HFF-Myc (cell line): ENCODE data around the gene ATP11B.

ENCODE experiments used
- DNase-seq: peaks from one replicate; pipeline ENCODE4 v3.0.0-alpha.2; 2011; ENCODE audit warnings: low read depth; ENCODE audit errors: extremely low read depth
- H3K4me3 ChIP-seq: replicated peaks from 2 replicates; pipeline ENCODE4 v1.5.1; 2011; ENCODE audit warnings: low read depth, mild to moderate bottlenecking, control low read depth, low read length
- TF ChIP-seq, protein P1 (sequence below): IDR thresholded peaks from 2 replicates; pipeline ENCODE4 v1.5.1; 2012; ENCODE audit warnings: mild to moderate bottlenecking, low read depth, low read length, control low read depth; ENCODE audit errors: missing control alignments

Gene ATP11B

DNA sequence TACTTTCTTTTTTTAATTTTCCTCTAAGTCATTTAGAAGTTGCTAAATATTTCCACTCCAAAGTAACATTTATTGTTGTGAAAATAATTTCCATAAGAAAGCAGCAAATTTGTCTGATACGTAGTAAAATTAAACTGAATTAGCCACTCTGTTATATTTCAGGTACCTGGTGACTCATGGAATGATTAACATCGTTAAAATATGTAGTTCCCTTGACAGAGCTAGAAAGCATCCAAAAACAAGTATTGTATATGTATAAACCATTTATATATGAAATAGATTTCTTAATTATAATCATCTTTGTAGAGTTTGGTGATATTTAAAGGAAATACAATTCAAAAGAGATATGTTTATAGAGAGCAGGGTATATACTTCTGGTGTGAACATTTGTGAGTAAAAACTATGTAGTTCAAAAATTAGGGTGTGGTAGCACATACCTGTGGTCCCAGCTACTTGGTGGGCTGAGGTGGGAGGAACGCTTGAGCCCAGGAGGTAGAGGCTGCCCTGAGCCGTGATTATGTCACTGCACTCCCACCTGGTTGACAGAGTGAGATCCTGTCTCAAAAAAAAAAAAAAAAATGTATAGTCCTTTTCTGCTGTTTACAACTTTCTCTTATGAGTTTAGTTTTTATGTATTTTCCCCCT, 36.6 kb downstream of the ATP11B start:
- TF ChIP-seq, protein P1, sequence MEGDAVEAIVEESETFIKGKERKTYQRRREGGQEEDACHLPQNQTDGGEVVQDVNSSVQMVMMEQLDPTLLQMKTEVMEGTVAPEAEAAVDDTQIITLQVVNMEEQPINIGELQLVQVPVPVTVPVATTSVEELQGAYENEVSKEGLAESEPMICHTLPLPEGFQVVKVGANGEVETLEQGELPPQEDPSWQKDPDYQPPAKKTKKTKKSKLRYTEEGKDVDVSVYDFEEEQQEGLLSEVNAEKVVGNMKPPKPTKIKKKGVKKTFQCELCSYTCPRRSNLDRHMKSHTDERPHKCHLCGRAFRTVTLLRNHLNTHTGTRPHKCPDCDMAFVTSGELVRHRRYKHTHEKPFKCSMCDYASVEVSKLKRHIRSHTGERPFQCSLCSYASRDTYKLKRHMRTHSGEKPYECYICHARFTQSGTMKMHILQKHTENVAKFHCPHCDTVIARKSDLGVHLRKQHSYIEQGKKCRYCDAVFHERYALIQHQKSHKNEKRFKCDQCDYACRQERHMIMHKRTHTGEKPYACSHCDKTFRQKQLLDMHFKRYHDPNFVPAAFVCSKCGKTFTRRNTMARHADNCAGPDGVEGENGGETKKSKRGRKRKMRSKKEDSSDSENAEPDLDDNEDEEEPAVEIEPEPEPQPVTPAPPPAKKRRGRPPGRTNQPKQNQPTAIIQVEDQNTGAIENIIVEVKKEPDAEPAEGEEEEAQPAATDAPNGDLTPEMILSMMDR: no peak
- DNase-seq: no peak
- no peak overlapping the region for H3K4me3 ChIP-seq

- no peak for DNase-seq
- TF ChIP-seq, protein P1: peak; percentile 19
- H3K4me3 ChIP-seq: no peak overlapping the region
Measured at GRCh38 chr3:182837855-182838454, 44.7 kb downstream of the ATP11B start.

- TF ChIP-seq, protein P1: no peak
- DNase-seq: no peak
- H3K4me3 ChIP-seq: no peak overlapping the region
Measured at GRCh38 chr3:182843478-182843877, 50.2 kb downstream of the ATP11B start.

- no peak for DNase-seq
- TF ChIP-seq, protein P1: no peak
Measured at GRCh38 chr3:182848906-182849305, 55.6 kb downstream of the ATP11B start.

DNA sequence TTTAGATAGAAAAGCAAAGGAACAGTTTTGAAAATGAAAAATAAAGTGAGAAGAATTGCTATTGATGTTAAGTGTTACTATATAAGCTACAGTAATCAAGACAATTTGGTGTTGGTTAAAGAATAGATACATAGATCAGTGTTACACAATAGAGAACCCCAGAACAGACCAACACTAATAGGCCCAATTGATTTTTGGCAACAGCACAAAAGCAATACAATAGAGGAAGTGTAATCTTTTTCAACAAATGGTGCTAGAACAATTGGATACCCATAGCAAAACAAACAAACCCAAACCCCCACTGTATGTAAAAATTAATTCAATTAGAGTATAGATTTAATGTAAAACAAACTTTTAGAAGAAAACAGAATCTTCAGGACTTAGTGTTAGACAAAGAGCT, 61.8 kb downstream of the ATP11B start:
- no peak overlapping the region for H3K4me3 ChIP-seq
- TF ChIP-seq, protein P1: no peak
- no peak for DNase-seq

More at GRCh38 chr3:182848906-182849305, 55.6 kb downstream of the ATP11B start:
- no peak overlapping the region for H3K4me3 ChIP-seq

- H3K4me3 ChIP-seq: no peak overlapping the region
- TF ChIP-seq, protein P1: no peak
- DNase-seq: no peak
Measured at GRCh38 chr3:182861348-182861747, 68.0 kb downstream of the ATP11B start.
